K562 (cell line): ENCODE data around the gene RPTOR. TPM values are rescaled to one million over a fixed set of nuclear protein-coding genes. Genes with fewer than 3 reads are reported as not detected.

Experiments
- ATAC-seq: fragments of 200-7000 bp; cut with Tn5 transposase; 3 replicates; pipeline ENCODE4 v1.9.1; 2020; ENCODE audit warnings: moderate library complexity
- BruUV-seq: library from RNA; stranded (reverse); fragments of 400-500 nt; replicated peaks from 2 replicates; lab custom pipeline; 2021; lab: Mats Ljungman, UMichigan
- CTCF ChIA-PET: fragments of 300-600 bp; formaldehyde crosslinking; extraction: SDS; loops from one replicate; lab custom pipeline; 2021; ENCODE audit warnings: low intra/inter-chr PET ratio; lab: Yijun Ruan, JAX
- POLR2A ChIA-PET: fragments of 300-600, 350-650 bp; sonication (Branson Sonifier 250); formaldehyde crosslinking; extraction: SDS; loops from one replicate; lab custom pipeline; 2021; ENCODE audit warnings: antibody characterized with exemption, inconsistent platforms; lab: Yijun Ruan, JAX
- DNase-seq, 4 experiments: peaks; one replicate each; pipeline versions ENCODE4 v3.0.0 to v3.0.0-alpha.2; 2011 to 2018; ENCODE audit warnings: low spot score in 3 of 4, mixed read lengths in 3 of 4; ENCODE audit errors: extremely low read depth in 1 of 4
- FAIRE-seq: peaks from 2 replicates; lab custom pipeline; 2011; peaks lifted over from hg19 to GRCh38; lab: Jason Lieb, UNC
- H2AFZ ChIP-seq: 2 replicates; pipeline ENCODE4 v1.6.0; 2011; ENCODE audit warnings: low read depth, low read length, control low read depth, inconsistent platforms
- H3K27ac ChIP-seq: fragments of 200-600 bp; 3 replicates; pipeline ENCODE4 v1.8.0; 2011; ENCODE audit warnings: low read depth, mild to moderate bottlenecking, control low read depth, inconsistent platforms, low read length, moderate library complexity, mixed read lengths; ENCODE audit errors: extremely low read depth
- H3K27me3 ChIP-seq, 2 experiments: fragments of 300-600 bp in 1 of 2; 2 replicates in 1 of 2; 3 replicates in 1 of 2; pipeline versions ENCODE4 v1.6.0 to v1.8.0; 2011; ENCODE audit warnings: inconsistent platforms in 2 of 2, low read length in 2 of 2, mild to moderate bottlenecking in 1 of 2, mixed read lengths in 1 of 2, moderate library complexity in 1 of 2; ENCODE audit not compliant: control insufficient read depth in 2 of 2, insufficient read depth in 2 of 2
- H3K36me3 ChIP-seq: fragments of 300-600 bp; 3 replicates; pipeline ENCODE4 v1.8.0; 2011; ENCODE audit warnings: mild to moderate bottlenecking, low read length, inconsistent platforms; ENCODE audit not compliant: control insufficient read depth, insufficient read depth
- H3K4me1 ChIP-seq, 2 experiments: fragments of 200-600 bp in 1 of 2; replicated peaks in 1 of 2; 2 replicates in 1 of 2; 3 replicates in 1 of 2; pipeline versions ENCODE4 v1.5.1 to v1.8.0; 2011; ENCODE audit warnings: inconsistent platforms in 2 of 2, low read length in 2 of 2, mild to moderate bottlenecking in 1 of 2, mixed read lengths in 1 of 2, moderate library complexity in 1 of 2; ENCODE audit not compliant: control insufficient read depth in 2 of 2, insufficient read depth in 2 of 2
- H3K4me2 ChIP-seq: 2 replicates; pipeline ENCODE4 v1.6.1; 2011; ENCODE audit warnings: low read length, control low read depth, inconsistent platforms, mixed read lengths; ENCODE audit not compliant: insufficient read depth
- H3K4me3 ChIP-seq: fragments of 200-600 bp; sonication (generic), shearing (Covaris generic); 2 replicates; pipeline ENCODE4 v1.5.1; 2016; ENCODE audit warnings: control low read depth, inconsistent platforms
- H3K79me2 ChIP-seq: fragments of 200-600 bp; 3 replicates; pipeline ENCODE4 v1.8.0; 2011; ENCODE audit warnings: low read length, inconsistent platforms; ENCODE audit not compliant: control insufficient read depth, insufficient read depth
- H3K9ac ChIP-seq, 2 experiments: 2 replicates each; pipeline versions ENCODE4 v1.6.0 to v1.6.1; 2011; ENCODE audit warnings: low read depth in 2 of 2, low read length in 2 of 2, control low read depth in 1 of 2, inconsistent platforms in 1 of 2, mild to moderate bottlenecking in 1 of 2, mixed read lengths in 1 of 2; ENCODE audit not compliant: insufficient read depth in 1 of 2
- H3K9me1 ChIP-seq: one replicate; pipeline ENCODE4 v1.6.0; 2011; ENCODE audit warnings: inconsistent platforms, mild to moderate bottlenecking, low read length, moderate library complexity; ENCODE audit not compliant: control insufficient read depth, insufficient read depth
- H3K9me3 ChIP-seq: replicated peaks from 2 replicates; pipeline ENCODE4 v1.5.1; 2011; ENCODE audit warnings: low read depth, low read length, inconsistent platforms; ENCODE audit not compliant: control insufficient read depth, insufficient read depth
- H4K20me1 ChIP-seq: replicated peaks from 2 replicates; pipeline ENCODE4 v1.6.1; 2011; ENCODE audit warnings: low read length, inconsistent platforms, mixed read lengths; ENCODE audit not compliant: control insufficient read depth, insufficient read depth
- CBX1 ChIP-seq: sonication (generic); IDR thresholded peaks from 2 replicates; pipeline ENCODE4 v1.6.1; 2016; ENCODE audit warnings: antibody characterized with exemption, low read depth, mild to moderate bottlenecking
- DIDO1 ChIP-seq: fragments of 450-650 bp; IDR thresholded peaks from 2 replicates; pipeline ENCODE4 v1.6.1; 2016; ENCODE audit warnings: low read depth, missing biosample characterization, missing genetic modification characterization
- EP400 ChIP-seq: fragments of 450-650 bp; IDR thresholded peaks from 2 replicates; pipeline ENCODE4 v1.6.1; 2017; ENCODE audit warnings: antibody characterized with exemption, mild to moderate bottlenecking, moderate library complexity
- IFI16 ChIP-seq: fragments of 250-450 bp; sonication (Bioruptor Pico); IDR thresholded peaks from 2 replicates; pipeline ENCODE4 v2.1.2; 2022; ENCODE audit warnings: mild to moderate bottlenecking, inconsistent platforms
- KLF1 ChIP-seq: fragments of 450-650 bp; IDR thresholded peaks from 2 replicates; pipeline ENCODE4 v1.6.1; 2016; ENCODE audit warnings: missing genetic modification characterization, missing compliant biosample characterization
- SPI1 ChIP-seq: IDR thresholded peaks from 2 replicates; pipeline ENCODE4 v1.6.1; 2011; ENCODE audit warnings: low read depth, low read length, control low read depth, borderline replicate concordance
- WHSC1 ChIP-seq: IDR thresholded peaks from one replicate; pipeline ENCODE4 v1.6.1; 2012; ENCODE audit warnings: low read length, control low read depth, inconsistent platforms
- ZNF311 ChIP-seq: fragments of 250-450 bp; sonication (Bioruptor Pico); IDR thresholded peaks from 2 replicates; pipeline ENCODE4 v1.4.0; 2020; ENCODE audit warnings: mild to moderate bottlenecking, moderate library complexity
- ZNF445 ChIP-seq: fragments of 250-450 bp; sonication (Bioruptor Pico); IDR thresholded peaks from 2 replicates; pipeline ENCODE4 v1.4.0; 2020; ENCODE audit warnings: low read depth, mild to moderate bottlenecking, moderate library complexity
- WGBS: fragments of 100-300 bp; shearing (Covaris generic); methylation state at CpG from one replicate; pipeline ENCODE4 v1.1.6; 2016; ENCODE audit warnings: low coverage, mixed read lengths; ENCODE audit not compliant: insufficient coverage; ENCODE audit errors: missing lambda C conversion rate; 5-methylcytosine and 5-hydroxymethylcytosine counted together
- in situ Hi-C: fragments of 300-500 bp; cut with MboI; formaldehyde crosslinking; loops from 4 replicates; pipeline ENCODE4 v1.15.0; 2018; ENCODE audit warnings: inconsistent platforms, mixed read lengths
- intact Hi-C: fragments of 100-400 bp; cut with micrococcal nuclease; formaldehyde crosslinking; loops from 2 replicates; pipeline ENCODE4 v1.14.2; 2022
- polyA plus RNA-seq, 8 experiments: library from polyadenylated mRNA; depleted of rRNA in 4 of 8; stranded (reverse) in 5 of 8; unstranded in 3 of 8; fragments of >200 nt; fragmentation: Nextera tagmentation in 2 of 8; fragmentation: Illumina TruSeq in 1 of 8; extraction: Ambion mirVana in 2 of 8; extraction: Trizol in 1 of 8; gene quantifications; 2 replicates each; pipeline versions ENCODE4 v1.2.1 to v1.2.3, GENCODE V29; 2011 to 2014; ENCODE audit warnings: inconsistent platforms in 1 of 8, missing spikeins in 1 of 8
- total RNA-seq, 7 experiments: library from RNA; depleted of rRNA in 6 of 7; stranded (reverse); fragments of >200 nt in 6 of 7; fragmentation: Illumina TruSeq in 2 of 7; extraction: Trizol in 2 of 7; gene quantifications; 2 replicates each; pipeline versions ENCODE4 v1.2.1 to v1.2.3, GENCODE V29; 2011 to 2021; ENCODE audit warnings: low replicate concordance in 1 of 7

Gene RPTOR
- total and polyA plus RNA-seq, 9 of the 15 experiments (the other 6 are each of a cell fraction or from before 2014, with no cell fraction given) = 0.24 to 54.1 (median 10.2) TPM

GRCh38 chr17:80676564-80676963 is 131.9 kb downstream of the RPTOR start (continued):
- no peak for TF ChIP-seq KLF1 (tag)
- TF ChIP-seq DIDO1 (tag) = no peak

DNA sequence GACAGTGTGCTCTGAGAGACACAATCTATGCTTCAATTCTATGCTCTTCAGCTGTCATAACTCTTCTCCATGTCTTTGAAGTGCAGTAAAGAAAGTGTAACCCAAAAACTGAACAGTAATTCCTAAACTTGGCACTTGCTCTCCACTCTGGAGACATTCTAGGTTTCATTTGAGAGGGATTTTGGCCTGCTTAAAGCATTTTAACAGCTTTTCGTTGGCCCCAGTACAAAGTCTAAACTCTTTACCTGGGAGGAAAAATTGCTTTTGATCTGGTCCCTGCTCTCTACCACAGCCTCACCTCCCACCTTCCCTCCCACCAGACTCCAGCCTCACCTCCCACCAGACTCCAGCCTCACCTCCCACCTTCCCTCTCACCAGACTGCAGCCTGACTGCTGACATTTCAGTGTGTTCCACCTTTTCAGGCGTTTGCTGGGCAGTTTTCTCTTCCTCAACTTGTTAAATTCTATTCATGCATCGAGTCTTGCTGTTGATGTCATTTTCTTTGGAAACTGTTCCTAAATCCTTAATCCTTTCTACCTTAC is 132.6 kb downstream of the RPTOR start:
- Histone ChIP-seq H3K9ac (no peak overlapping the region), H3K4me1 (peaks cover 0 to 22% of the 10 kb centered on the region in 2 experiments; a peak in 2 of 5 replicates), H3K9me1 (peaks cover 3% of the 10 kb centered on the region), H4K20me1 (peaks cover 18% of the 10 kb centered on the region; the same call in 1 of the 2 replicates), H3K4me2 (no peak overlapping the region), H3K27me3 (no peaks in the 10 kb centered on the region), H3K79me2 (peaks cover 16% of the 10 kb centered on the region; the same call in 2 of the 3 replicates), H3K27ac (no peak overlapping the region), H2AFZ (no peak overlapping the region), H3K4me3 (no peak overlapping the region), H3K9me3 (no peaks in the 10 kb centered on the region), H3K36me3 (no peaks in the 10 kb centered on the region; the same call in 2 of the 3 replicates)
- POLR2A ChIA-PET = no interaction called here
- no peak for TF ChIP-seq ZNF445 (CRISPR knock-in tag)
- no peak for TF ChIP-seq ZNF311 (CRISPR knock-in tag)
- TF ChIP-seq WHSC1 = no peak
- TF ChIP-seq EP400 = no peak
- no peak for TF ChIP-seq CBX1
- no peak for TF ChIP-seq SPI1
- TF ChIP-seq IFI16 (CRISPR knock-in tag) = no peak
- in situ Hi-C loops = no loop called here
- intact Hi-C loops = no loop called here
- DNase-seq (no peak), FAIRE-seq (no peak), ATAC-seq (no peak)
- BruUV-seq = no TSS peak
- CTCF ChIA-PET = no interaction called here
- 76% methylated on average over 3 of the region's 3 CpGs for WGBS
